ENCODE measurements around the gene SREBF1.

The SREBF1 gene

DNA sequence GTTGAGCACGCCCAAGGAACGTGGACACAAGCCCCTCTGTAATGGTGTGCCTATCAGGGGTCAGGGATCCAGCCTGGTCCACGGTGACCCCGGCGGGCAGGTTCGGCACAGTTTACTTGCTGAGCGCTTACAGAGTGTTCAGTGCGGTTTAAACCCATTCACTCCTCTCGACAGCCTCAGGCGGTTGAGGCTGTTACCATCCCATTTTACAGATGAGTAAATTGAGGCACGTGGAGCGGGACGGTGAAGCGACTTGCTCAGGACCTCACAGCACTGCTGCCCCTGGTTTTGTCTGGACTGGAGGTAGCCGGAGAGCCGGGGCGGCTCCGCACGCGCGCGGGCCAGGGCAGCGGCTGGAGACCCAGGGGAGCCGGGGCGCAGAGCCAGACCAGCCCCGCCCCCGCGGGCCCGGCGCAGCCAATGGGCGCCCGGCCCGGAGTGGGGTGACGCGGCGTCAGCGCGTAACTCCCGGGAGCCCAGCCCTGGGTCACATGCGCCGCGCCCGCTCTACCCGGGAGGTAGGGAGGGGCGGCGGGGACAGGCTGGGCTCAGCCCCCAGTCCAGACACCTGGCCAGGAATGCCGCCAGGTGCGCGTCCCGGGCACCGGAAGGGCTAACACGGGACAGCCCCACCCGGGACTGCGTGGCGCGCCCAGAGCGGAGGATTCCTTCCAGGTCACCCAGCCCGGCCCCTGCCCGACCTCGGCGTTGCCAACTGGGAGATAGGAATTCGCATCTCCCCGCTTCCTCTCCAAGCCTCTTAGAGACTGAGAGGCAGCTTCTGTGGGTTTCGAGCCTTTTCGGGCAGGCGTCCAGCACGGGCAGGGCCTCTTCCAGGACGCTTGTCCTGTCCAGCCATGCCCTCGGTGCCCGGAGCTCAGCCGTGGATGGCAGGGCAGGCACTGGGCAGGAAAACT lies 3.3 kb upstream of the SREBF1 start:
- DNase-seq, result peak; percentile 84 to 86

DNA sequence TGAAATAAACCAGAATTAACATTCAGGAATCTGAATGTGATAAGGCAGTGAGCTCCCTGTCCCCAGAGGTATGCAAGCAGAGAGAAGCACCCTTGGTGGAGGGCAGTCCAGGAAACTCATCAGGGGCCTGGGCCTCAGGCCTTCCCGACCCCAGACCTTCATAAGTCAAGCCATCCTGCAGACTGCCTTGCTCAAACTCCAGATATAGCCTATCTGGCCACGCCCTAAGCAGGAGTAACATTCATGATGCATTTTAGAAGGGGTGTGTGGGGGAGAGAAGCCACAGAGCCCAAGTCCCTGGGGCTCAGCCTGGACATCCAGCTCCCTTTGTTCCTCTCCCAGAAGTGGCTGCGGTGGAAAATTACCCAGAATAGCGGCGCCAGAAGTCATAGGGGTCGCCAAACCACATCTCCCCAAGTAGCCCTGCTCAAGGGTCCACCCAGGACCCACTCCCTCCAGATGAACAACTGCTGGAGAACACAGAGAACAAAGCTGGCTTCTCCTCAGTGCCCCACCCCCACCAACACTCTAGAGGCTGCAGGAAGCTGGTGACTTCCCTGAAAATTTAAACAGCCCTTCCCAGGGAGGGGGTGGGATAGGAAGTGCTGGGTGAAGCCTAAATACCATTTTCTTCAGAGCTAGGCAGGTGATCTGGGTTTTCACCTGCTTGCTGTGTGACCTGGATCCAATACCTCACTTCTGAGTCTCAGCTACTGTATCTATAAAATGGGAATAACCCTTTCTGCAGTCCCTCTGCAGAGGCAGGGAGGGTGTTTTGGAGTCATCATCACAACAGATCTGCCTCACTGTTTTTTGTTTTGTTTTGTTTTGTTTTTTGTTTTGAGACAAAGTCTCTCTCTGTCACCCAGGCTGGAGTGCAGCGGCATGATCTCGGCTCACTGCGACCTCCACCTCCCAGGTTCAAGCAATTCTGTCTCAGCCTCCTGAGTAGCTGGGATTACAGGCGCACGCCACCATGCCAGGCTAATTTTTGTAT lies 1.5 kb upstream of the SREBF1 start:
- DNase-seq, result peak; percentile 23 to 54

DNA sequence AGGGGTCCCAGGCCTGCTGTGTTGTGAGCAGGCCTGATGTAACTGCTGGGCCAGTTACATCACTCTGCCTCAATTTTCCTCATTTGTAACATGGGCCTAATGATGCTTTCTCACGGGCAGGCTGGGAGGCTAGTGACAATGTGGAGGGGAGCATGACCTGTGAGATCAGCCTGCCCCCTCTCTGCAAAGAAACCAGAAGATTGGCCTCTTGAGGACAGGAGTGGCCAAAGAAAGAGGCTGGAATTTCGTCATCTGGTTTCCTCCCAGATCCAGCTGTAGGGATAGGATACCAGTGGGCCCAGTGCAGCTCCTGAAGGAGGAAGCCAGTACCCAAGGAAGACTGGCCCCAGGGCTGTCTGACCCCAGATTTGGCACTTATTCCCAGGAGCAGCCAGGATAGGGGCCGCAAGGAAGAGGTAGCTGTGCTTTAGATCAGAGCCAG lies 615 bp upstream of the SREBF1 start:
- DNase-seq, result no peak

DNA sequence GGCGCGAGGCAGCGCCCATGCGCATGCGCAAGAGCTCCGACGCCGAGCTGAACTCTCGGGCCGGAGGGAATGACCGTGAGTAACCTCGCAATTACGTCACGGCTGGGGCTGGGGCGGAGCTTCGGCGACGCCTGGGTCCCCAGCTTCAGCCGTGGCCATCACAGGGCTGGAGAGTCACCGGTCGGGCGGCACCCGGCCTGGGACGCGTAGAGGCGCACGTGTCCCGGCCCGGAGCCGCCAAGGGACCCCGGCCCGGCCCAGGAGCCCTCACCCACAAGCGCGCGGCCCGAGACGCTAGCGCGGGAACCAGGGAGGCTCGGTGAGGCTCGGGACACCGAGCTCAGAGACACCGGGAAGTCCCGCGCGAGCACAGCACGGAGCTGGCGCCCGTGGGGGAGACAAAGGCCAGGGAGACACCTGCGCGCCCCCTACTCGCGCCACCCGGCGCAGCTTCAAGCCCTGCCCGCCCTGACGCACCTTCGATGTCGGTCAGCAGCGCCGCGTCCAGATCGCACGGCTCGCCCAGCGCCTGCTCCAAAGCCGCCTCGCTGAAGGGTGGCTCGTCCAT lies 452 bp downstream of the SREBF1 start:
- DNase-seq, result peak; percentile 93 to 96

DNA sequence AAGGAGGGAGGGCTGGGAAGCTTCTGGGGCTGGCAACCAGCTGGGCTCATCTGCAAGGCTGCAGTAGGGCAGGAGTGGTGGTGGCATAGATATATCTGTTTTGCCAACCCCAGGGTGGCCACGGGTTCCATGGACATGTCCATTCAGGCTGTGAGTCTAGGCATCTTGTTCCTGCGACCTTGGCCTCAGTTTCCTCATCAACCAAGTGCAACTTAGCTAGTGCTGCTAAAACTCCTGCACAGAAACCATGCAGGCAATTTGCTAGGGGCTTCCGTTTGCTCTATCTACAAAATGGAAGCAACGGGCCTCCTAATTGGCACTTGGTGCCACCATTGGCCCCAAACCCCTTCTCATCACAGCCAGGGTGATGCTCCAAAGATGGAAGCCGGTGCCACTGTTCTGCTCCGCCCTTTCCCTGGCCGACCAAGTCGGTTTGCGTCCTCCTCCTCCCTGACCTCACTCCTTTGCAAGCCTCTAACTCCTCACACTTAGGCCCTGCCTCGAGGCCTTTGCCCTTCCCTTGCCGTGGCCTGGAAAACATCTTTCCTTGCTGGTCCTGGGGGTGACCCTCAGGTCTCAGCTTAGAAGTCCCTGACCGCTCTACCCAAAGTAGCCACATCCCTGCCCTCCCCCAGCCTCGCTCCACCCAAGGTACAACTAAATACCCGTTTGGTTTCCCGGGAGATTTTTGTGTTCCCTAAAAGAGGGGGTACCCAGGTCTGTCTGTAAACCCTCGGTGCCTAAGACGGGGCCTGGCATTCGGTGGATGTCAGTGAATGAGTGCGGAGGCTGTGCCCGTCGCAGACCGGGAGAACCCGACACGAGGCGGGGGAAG lies 1.2 kb downstream of the SREBF1 start:
- DNase-seq, result no peak

DNA sequence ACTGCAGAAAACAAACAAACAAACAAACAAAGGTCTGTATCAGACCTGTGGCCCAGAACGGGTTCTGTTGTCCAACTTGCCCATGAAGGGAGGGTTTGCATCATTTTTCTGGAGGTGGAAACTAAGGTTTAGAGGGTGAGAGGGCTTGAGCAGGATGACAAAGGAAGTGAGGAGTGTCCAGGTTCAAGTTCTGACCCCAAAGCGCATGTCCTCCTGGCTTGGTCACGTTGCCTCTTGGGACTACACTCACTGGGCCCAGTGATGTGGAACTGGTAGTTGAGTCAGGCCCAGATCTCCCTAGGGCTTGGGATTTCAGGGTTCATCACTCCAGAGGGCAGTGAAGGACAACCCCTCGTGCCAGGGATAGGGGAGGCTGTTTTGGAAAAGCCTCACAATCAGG lies 1.8 kb downstream of the SREBF1 start:
- no peak for DNase-seq

DNA sequence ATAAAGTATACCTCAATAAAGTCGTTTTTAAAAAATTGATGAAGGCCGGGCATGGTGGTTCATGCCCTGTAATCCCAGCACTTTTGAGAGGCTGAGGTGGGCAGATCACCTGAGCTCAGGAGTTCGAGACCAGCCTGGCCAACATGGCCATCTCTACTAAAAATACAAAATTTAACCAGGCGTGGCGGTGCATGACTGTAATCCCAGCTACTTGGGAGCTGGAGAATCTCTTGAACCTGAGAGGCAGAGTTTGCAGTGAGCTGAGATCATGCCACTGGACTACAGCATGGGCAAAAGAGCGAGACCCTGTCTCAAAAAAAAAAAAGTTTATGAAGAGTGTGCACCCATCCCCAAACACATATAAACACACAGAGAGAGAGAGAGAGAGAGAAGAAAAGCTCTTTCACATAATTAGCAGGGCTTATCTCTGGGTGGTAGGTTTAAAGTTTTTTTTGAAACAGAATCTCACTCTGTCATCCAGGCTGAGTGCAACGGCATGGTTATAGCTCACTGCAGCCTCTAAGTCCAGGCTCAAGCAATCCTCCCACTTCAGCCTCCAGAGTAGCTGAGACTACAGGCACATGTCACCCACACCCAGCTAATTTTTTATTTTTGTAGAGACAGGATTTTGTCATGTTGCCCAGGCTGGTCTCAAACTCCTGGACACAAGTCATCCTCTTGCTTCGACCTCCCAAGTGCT lies 3.0 kb downstream of the SREBF1 start:
- no peak for DNase-seq

DNA sequence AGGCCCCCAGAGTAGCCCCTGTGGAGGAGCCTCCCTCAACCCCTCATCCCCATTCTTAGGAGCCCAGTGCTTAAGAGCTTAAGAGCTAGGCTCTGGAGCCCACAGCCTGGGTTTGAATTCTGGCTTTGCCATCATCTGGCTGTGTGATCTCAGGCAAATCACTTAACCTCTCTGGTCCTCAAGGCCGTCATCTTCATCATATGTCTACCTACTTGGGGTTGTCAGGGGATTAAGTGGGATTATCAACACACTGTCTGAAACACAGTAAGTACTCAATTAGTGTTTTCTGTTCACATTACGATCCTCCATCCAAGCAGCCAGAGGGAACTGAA lies 4.8 kb downstream of the SREBF1 start:
- no peak for DNase-seq

DNA sequence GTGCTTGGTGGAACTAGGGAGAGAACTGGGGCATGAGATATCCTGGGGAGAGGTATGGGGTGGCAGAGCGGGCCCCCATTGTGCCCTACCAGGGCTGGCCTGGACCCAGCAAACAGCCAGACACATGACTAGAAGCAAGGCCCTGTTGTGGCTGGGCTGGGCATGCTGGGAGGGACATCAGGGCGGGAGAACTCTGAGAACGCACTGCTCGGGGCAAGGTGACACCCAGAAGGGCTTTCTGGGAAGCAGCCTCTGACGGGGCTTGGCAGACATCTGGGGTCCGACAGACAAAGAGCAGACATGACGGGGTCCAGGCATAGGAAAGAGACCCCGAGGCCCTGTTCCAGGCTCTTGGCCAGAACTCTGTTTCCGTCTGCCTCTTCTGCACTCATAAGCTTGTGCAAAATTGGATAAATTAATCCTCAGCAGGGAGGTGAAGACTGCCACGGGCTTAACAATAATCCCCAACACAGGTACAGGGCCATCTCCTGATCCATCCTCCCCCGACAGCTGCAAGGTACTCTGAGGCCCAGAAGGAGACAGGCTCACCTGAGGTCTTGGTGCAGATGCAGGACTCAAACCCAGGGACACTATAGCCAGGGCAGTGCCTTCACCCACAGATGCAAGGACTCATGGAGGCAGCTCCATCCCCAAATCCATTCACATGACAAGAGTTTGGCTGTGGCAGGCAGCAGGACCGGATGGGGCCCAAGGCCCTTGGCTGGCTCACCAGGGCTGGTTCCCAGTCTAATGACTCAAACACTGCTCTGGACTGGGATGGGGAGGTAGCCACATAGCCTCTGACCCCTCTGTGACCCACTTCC lies 5.4 kb downstream of the SREBF1 start:
- peak in 1 of 2 donors; percentile 25 for DNase-seq

DNA sequence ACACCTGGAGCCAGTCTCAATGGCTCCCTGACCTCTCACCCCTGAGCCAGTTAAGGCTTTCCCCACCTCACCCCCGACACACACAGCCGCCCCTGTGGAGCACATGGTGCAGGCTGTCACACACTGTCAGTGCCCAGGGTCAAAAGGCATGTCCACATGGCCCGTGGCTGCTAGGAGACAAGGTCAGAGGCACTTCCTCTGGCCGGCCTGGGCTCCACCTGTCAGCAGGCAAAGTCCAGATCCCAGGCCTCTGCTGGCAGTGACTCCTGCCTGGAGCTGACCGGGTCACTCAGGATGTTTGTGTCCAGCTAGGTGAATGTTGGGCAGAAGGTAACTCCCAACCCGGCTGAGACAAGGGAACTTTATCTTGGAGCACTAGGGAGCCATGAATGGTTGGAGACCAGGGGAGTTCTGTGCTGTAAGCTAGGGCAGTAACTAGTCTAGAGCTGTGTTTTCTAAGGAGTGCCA lies 6.0 kb downstream of the SREBF1 start:
- no peak for DNase-seq

DNA sequence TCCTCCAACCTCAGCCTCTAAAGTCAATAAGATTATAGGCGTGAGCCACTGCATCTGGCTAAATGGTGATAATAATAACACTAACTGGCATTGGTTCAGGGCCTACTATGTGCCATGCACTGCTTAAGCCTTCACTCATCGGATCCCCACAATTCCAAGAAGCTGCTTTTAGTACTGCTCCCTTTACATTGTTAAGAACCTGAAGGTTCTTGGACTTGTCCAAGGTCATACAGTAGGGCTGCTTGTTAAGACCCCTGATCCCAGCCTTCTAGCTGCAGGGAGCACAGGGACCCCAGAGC lies 6.6 kb downstream of the SREBF1 start:
- DNase-seq, result no peak

DNA sequence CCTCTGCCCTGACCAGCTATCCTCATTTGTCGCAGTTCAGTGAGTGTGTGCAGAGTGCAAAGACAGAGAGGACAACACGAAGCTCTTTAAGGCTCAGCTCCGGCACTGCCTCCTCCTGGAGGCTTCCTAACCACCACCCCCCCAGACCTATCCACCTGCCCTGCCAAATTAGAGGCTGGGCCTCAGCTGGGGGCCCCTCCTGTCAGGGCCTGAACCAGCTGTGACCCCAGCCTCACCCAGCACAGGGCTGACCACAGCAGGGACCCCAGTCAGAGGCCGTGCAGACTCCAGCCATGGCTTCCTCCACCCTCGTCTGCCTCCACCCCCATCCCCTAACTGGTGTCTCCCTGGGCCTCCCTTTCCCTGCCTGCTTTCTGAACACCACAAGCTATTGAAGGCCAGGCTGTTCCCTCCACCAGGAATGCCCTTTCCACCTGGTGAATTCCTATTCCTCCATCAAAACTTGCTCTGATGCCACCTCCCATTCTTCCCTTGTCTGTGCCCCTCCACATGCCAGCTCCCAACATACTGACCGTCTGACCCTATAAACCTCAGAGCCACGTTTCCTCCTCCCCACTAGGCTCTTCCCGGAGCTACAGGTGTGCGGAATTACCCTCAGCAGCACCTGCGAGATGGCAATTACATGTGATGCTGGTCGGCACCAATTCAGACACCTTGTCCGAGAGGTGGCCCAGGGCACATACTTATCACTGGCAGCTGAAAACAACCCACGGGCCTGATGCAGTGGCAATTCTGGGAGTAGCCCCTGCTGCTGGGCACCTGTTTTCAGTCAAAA lies 8.8 kb downstream of the SREBF1 start:
- no peak for DNase-seq

DNA sequence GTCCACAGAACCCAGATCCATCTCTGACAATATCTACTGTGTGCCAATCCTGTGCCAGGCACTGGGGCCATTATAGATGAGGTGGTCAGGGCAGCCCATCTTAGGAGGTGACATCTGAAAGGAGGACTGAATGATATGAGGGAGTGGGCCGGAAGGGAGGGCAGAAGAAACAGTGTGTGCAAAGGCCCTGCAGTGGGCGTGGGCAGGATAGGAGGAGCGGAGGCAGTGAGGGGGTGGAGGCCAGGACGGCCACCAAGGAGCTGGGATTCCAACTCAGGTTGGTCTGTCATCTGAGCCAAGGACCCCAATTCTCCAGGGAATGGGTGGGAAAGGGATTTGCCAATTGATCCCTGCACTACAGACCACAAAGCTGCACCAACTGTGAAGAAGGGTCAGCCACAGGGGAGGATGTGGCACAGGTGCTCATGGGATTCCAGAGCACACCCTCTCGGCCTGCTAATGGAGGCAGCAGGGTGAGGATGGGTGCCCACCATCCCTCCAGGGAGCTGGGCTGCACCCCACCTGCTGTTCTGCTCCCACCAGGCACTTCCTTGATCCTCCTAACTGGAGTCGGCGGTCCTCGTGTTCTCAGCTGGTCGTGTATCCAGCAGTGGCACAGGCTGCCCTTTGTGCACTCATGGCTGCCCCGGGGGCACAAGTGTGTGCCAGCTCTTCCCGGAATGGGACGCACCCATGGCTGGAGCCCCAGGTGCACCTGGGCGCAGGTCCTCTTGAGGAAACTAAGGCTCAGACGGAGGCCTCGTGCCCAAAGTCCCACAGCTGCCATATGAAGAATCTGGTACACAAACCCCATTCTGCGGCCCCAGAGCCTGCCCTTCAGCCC lies 9.6 kb downstream of the SREBF1 start:
- DNase-seq, result no peak

DNA sequence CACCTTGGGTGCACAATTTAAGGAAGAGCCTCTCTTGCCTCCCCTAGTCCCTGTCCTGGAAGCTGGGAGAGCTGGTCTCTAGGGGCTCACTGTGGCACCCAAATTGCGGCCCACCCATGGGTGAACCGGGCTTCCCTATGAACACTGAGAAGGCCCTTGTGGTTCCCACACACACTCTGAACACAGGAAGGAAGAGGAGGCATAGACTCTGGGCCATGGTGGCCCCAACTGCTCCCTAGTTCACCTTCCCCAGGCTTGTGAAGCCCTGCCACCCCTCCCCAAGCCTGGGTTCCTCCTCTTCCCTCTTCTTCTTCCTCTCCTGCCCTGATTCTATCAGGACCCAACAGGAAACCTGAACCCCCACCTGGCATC lies 10.5 kb downstream of the SREBF1 start:
- DNase-seq, result no peak

DNA sequence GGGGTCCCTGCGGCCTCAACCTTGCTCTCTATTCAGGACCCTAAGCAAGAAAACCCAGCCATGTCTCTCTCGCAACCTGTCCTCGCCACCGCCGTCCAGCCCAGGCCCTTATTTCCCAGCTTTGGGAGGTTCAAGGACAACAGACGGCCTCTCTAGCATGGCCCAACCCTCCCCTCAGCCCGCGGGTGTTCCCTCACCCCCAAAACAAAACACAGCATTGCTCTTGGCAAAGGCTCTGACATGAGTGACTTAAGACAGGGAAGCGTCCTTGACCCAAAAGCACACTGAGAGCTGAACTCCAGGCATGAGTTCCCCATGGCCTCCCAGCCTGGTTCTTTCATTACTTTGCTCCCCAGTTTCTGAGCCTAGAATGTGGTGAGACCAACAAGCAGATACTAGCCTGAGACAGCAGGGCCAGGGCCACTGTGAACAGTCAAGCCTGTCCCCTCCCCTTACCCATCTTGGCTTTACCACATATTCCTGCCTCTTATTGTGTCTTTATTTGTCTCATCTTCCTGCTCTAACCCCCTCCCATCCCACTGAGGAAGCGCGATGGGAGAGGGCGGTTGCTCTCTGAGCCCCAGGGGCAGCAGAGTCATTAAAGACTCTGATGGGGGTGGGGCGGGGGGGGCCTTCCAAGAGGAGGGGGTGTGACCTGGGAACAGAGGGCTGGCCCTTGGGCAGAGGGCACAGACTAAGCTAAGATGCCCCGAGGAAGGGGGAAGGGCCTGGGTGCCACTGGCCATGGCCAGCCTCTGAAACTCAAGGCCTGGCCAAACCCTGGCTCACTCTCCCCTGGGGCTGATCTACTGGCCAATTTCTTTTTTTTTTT lies 11.8 kb downstream of the SREBF1 start:
- no peak for DNase-seq

DNA sequence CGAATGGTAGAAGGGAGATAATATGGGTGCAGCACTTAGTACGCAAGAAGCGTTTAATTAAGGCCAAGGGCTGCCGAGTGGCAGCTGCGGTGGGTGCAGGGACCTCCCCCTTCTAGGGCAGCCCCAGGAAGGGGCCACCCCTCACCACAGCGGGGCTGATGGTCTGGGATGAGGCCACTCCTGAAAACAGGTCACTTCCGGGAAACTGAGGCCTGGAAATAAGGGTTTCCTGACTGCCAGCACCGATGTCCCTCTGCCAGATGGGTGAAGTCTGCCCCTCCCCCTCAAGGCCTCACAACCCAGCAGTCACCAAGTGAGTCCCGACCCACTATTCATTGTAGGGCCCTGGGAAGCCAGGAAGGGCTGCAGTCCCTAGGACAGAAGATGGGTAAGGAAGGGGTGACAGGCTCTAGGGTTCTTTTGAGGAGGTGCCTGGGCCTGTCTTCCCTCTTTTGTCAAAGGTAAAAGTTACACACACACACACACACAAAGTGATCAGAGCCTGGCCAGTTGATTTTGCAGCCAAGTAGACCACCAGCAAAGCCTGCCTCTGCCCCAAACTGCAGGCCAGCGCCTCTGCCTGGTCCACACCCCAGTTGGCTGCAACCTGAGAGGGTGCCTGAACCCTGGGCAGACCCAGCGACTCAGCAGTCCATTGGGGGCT lies 12.5 kb downstream of the SREBF1 start:
- no peak for DNase-seq

DNA sequence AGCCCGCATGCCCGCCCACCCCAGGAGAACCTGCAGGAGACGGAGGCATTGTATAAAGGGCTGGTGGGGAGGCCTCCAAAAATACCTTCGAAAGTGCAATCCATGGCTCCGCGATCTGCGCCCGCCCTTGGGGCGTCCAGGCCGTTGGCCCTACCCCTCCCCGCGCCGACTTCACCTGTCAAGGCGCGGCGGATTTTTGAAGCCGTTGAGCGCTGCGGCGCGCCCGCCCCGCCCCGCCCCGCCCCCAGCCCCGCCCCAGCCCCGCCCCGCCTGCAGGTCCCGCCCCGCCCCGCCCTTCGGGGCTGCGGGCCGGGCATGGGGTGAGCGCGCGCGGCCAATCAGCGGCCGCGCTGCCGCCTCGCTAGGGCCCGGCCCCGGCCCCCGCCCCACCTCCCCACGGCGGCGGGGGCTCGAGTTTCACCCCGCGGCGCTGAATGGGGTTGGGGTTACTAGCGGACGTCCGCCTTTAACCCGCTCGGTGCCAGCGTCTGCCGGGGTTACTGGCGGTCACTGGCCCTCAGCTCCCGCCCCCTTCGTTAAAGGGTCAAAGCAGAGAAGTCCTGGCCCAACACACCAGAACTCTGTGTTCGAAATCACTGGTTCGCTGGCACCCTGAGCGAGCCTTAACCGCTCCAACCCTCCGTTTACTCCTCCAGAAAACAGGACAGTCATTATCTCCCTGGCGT lies 13.2 kb downstream of the SREBF1 start:
- peak; percentile 85 for DNase-seq

All from hippocampal formation (tissue), 2 donors.